BJ (cell line): ENCODE results near the gene ASB8. TPM values are rescaled to one million over a fixed set of nuclear protein-coding genes. Genes with fewer than 3 reads are reported as not detected.
"Not testable (repeated sequence)": the region's sequence is repeated elsewhere in the genome, so short reads cannot be mapped to it uniquely, and the experiment has no call there.

ENCODE experiments used
- CTCF ChIA-PET: fragments of 350-600 bp; formaldehyde crosslinking; extraction: SDS; loops from one replicate; lab custom pipeline; 2021; ENCODE audit warnings: antibody characterized with exemption, inconsistent platforms; lab: Yijun Ruan, JAX
- POLR2A ChIA-PET: fragments of 300-600 bp; sonication (Branson Sonifier 250); formaldehyde crosslinking; extraction: SDS; loops from one replicate; lab custom pipeline; 2021; ENCODE audit warnings: antibody characterized with exemption; lab: Charles Lee
- DNase-seq: peaks from one replicate; pipeline ENCODE4 v3.0.0-alpha.2; 2011; ENCODE audit warnings: low read depth
- H3K27me3 ChIP-seq: 2 replicates; pipeline ENCODE4 v1.6.0; 2011; ENCODE audit warnings: low read length; ENCODE audit not compliant: control insufficient read depth, insufficient read depth
- H3K36me3 ChIP-seq: 2 replicates; pipeline ENCODE4 v1.5.1; 2011; ENCODE audit warnings: low read length; ENCODE audit not compliant: control insufficient read depth, insufficient read depth
- H3K4me3 ChIP-seq: 2 replicates; pipeline ENCODE4 v1.5.1; 2011; ENCODE audit warnings: low read depth, mild to moderate bottlenecking, control low read depth, low read length
- CTCF ChIP-seq: IDR thresholded peaks from 2 replicates; pipeline ENCODE4 v1.5.1; 2011; ENCODE audit warnings: low read depth, mild to moderate bottlenecking, control low read depth, inconsistent platforms, low read length, moderate library complexity; ENCODE audit not compliant: insufficient read depth
- polyA plus RNA-seq: library from polyadenylated mRNA; depleted of rRNA; stranded (reverse); fragments of >200 nt; gene quantifications from 2 replicates; pipeline ENCODE4 v1.2.3, GENCODE V29; 2011

Gene ASB8
- polyA plus RNA-seq, 1 experiment: 31.1 TPM

GRCh38 chr12:48118284-48118871 lies 38.9 kb downstream of the ASB8 start:
- POLR2A ChIA-PET: no interaction called here
- no peak for DNase-seq
- H3K36me3 ChIP-seq: no peaks in the 10 kb centered on the region
- peaks cover 1% of the 10 kb centered on the region; the same call in 1 of the 2 replicates for H3K27me3 ChIP-seq
- TF ChIP-seq CTCF: no peak
- no peak overlapping the region for H3K4me3 ChIP-seq
- CTCF ChIA-PET: interaction anchor here (0.6 to 2.2 kb wide), 5 partner anchors 11 to 546 kb away, joined by 3 to 7 read pairs (median 3); partner anchors contain the start of gene SENP1

GRCh38 chr12:48115957-48116356 lies 41.4 kb downstream of the ASB8 start:
- POLR2A ChIA-PET: no interaction called here
- no peak for TF ChIP-seq CTCF
- peaks cover 1% of the 10 kb centered on the region; the same call in 1 of the 2 replicates for H3K27me3 ChIP-seq
- DNase-seq: no peak
- H3K4me3 ChIP-seq: no peak overlapping the region
- CTCF ChIA-PET: no interaction called here
- H3K36me3 ChIP-seq: no peaks in the 10 kb centered on the region

- CTCF ChIA-PET, DNase-seq, POLR2A ChIA-PET: not testable (repeated sequence)
These were observed 46.0 kb downstream of the ASB8 start for GRCh38 chr12:48111312-48111693.

GRCh38 chr12:48110691-48111311 lies 46.5 kb downstream of the ASB8 start:
- ChIA-PET POLR2A (no interaction called here), CTCF (interaction anchor here (0.9 kb wide), 1 partner anchor 161 kb away, joined by 3 read pairs; no protein-coding TSS in a partner anchor)
- no peak for DNase-seq
- TF ChIP-seq CTCF: no peak
- Histone ChIP-seq H3K36me3 (no peaks in the 10 kb centered on the region), H3K4me3 (no peak overlapping the region), H3K27me3 (peaks cover 3% of the 10 kb centered on the region; the same call in 1 of the 2 replicates)

More at GRCh38 chr12:48111312-48111693, 46.0 kb downstream of the ASB8 start:
- H3K36me3 ChIP-seq, H3K4me3 ChIP-seq, H3K27me3 ChIP-seq: not testable (repeated sequence)

- no peak overlapping the region for H3K4me3 ChIP-seq
- no peaks in the 10 kb centered on the region for H3K36me3 ChIP-seq
- TF ChIP-seq CTCF: no peak
- peaks cover 2% of the 10 kb centered on the region; the same call in 1 of the 2 replicates for H3K27me3 ChIP-seq
- POLR2A ChIA-PET: no interaction called here
- no peak for DNase-seq
- CTCF ChIA-PET: interaction anchor here (1.2 kb wide), 1 partner anchor 31 kb away, joined by 3 read pairs; no protein-coding TSS in a partner anchor
These were observed 47.9 kb downstream of the ASB8 start for GRCh38 chr12:48109424-48109823.
